ENCODE data around the gene GRPEL1. TPM values are rescaled to one million over a fixed set of nuclear protein-coding genes. Genes with fewer than 3 reads are reported as not detected.

The GRPEL1 gene
- total and polyA plus RNA-seq, 2 of the 8 experiments (the other 6 are each of a cell fraction or from before 2014, with no cell fraction given): 13.5 to 39.9 TPM

GRCh38 chr4:7067126-7067451 lies 775 bp downstream of the GRPEL1 start:
- Histone ChIP-seq H3K18ac (ENCODE audit: extremely low read depth, low read length) (no peak overlapping the region), H2BK5ac (ENCODE audit: low read depth, low read length) (no peak overlapping the region), H4K20me1 (replicated peaks in 1 of 2; ENCODE audit: control insufficient read depth in 1 of 2, insufficient read depth in 2 of 2, low read length in 2 of 2) (peaks cover 9 to 11% of the 10 kb centered on the region in 2 experiments), H4K91ac (replicated peaks; ENCODE audit: insufficient read length, low read length) (no peak overlapping the region), H3K79me1 (ENCODE audit: low read depth, low read length) (peaks cover 5% of the 10 kb centered on the region; the same call in 1 of the 2 replicates), H3K4me3 (ENCODE audit: extremely low read depth in 1 of 4, insufficient read depth in 2 of 4, low read depth in 3 of 4, low read length in 4 of 4) (peak overlapping the region; percentile 76 to 93 (median 80)), H2AK5ac (ENCODE audit: low read depth, low read length) (no peak overlapping the region), H3K23me2 (ENCODE audit: low read depth, low read length) (peaks cover 10% of the 10 kb centered on the region), H3K4me1 (replicated peaks in 1 of 4; ENCODE audit: control insufficient read depth in 3 of 4, insufficient read depth in 4 of 4, low read length in 3 of 4) (peaks cover 2 to 6% (median 3%) of the 10 kb centered on the region in 4 experiments; a peak in 2 of 7 replicates), H2BK120ac (replicated peaks; ENCODE audit: low read depth, low read length) (no peak overlapping the region), H2AFZ (ENCODE audit: low read length) (no peak overlapping the region), H2BK15ac (ENCODE audit: low read length) (no peak overlapping the region), H3K23ac (ENCODE audit: insufficient read length) (no peak overlapping the region), H4K8ac (ENCODE audit: extremely low read depth, insufficient read depth, low read length) (no peak overlapping the region; the same call in none of the 2 replicates), H3K27ac (ENCODE audit: low read depth, low read length) (no peak overlapping the region), H3K9me3 (ENCODE audit: insufficient read depth in 2 of 2, low read depth in 1 of 2, low read length in 1 of 2) (no peaks in the 10 kb centered on the region), H3K9ac (replicated peaks in 1 of 4; ENCODE audit: extremely low read depth in 1 of 4, low read depth in 3 of 4, low read length in 3 of 4) (peak overlapping the region in 2 of 4 experiments; percentile 56 to 58; a peak in 4 of 7 replicates), H4K5ac (ENCODE audit: insufficient read length, low read depth, low read length) (no peak overlapping the region), H2BK20ac (ENCODE audit: low read length) (no peak overlapping the region), H2BK12ac (ENCODE audit: low read depth, low read length) (no peak overlapping the region), H3K4ac (replicated peaks; ENCODE audit: insufficient read length, low read depth, low read length) (no peak overlapping the region), H3K14ac (ENCODE audit: insufficient read length) (no peak overlapping the region), H3K27me3 (replicated peaks in 1 of 4; ENCODE audit: control insufficient read depth in 3 of 4, extremely low read depth in 1 of 4, insufficient read depth in 3 of 4, low read length in 3 of 4) (peaks cover 0 to 17% (median 10%) of the 10 kb centered on the region in 4 experiments; a peak in 6 of 7 replicates), H3K56ac (replicated peaks; ENCODE audit: insufficient read length, low read depth, low read length) (no peak overlapping the region), H3K4me2 (ENCODE audit: insufficient read depth in 1 of 2, low read depth in 2 of 2, low read length in 2 of 2) (peak overlapping the region; percentile 67 to 94), H3K79me2 (ENCODE audit: control insufficient read depth in 1 of 2, insufficient read depth in 2 of 2, low read length in 2 of 2) (peaks cover 0 to 28% of the 10 kb centered on the region in 2 experiments; a peak in 2 of 4 replicates), H3K36me3 (ENCODE audit: control insufficient read depth in 2 of 4, insufficient read depth in 4 of 4, low read length in 3 of 4) (peaks cover 0 to 16% (median 13%) of the 10 kb centered on the region in 4 experiments; a peak in 7 of 8 replicates)
- FAIRE-seq (no peak), DNase-seq (ENCODE audit: low read depth in 1 of 2, low spot score in 2 of 2) (no peak)
- WGBS, 2 experiments (ENCODE audit: extremely low coverage in 1 of 2, insufficient coverage in 1 of 2, insufficient read length in 1 of 2, insufficient replicate concordance in 2 of 2, low coverage in 1 of 2, low lambda C conversion rate in 2 of 2, missing lambda C conversion rate in 1 of 2): 15% methylated on average over 13 of the region's 13 CpGs; no CpG with 5 or more reads in 1 of the 2 experiments
- TF ChIP-seq SIRT6 (IDR thresholded peaks at IDR 0.05; ENCODE audit: low read length): no peak
- TF ChIP-seq SUZ12 (IDR thresholded peaks at IDR 0.05; ENCODE audit: low read length): 0 out of 2 replicates have a peak, but pooled peaks have one; percentile 12
- ChIA-PET CTCF (ENCODE audit: partially characterized antibody) (interaction anchor here (0.8 to 9.4 kb wide), 11 partner anchors 16 to 736 kb away, joined by 3 to 108 read pairs (median 4); partner anchors contain the start of gene TADA2B), POLR2A (ENCODE audit: partially characterized antibody) (interaction anchor here (1.0 to 2.8 kb wide), 14 partner anchors 10 to 151 kb away, joined by 3 to 17 read pairs (median 6); partner anchors contain the start of gene TADA2B)
